Measurements from ENCODE around the gene DIRAS1.

- TF ChIP-seq CTCF (IDR thresholded peaks at IDR 0.05 in 4 of 5, conservative IDR thresholded peaks at IDR 0.05 in 1 of 5) (no peak), POLR2A (IDR thresholded peaks at IDR 0.05) (no peak)
Measured at GRCh38 chr19:2685204-2685704, 35.9 kb downstream of the DIRAS1 start.
